Islet precursor cell (in vitro differentiated cells): Measurements from ENCODE around the gene COX8C.
"Not testable (repeated sequence)": the region's sequence is repeated elsewhere in the genome, so short reads cannot be mapped to it uniquely, and the experiment has no call there.

Source experiments
- DNase-seq: peaks from one replicate; pipeline ENCODE4 v3.0.0-alpha.2; 2018

The COX8C gene

GRCh38 chr14:93322929-93323599 is 23.9 kb upstream of the COX8C start:
- no peak for DNase-seq

GRCh38 chr14:93323600-93324174 is 23.3 kb upstream of the COX8C start:
- DNase-seq = no peak

GRCh38 chr14:93326196-93326595 is 20.8 kb upstream of the COX8C start:
- DNase-seq = no peak

GRCh38 chr14:93328546-93328945 is 18.4 kb upstream of the COX8C start:
- no peak for DNase-seq

GRCh38 chr14:93329965-93330608 is 16.9 kb upstream of the COX8C start:
- DNase-seq = no peak

- no peak for DNase-seq
Observed at GRCh38 chr14:93330609-93331000, 16.4 kb upstream of the COX8C start.

- DNase-seq = no peak
Observed at GRCh38 chr14:93331002-93331727, 15.8 kb upstream of the COX8C start.

- DNase-seq = no peak
Observed at GRCh38 chr14:93331728-93332396, 15.1 kb upstream of the COX8C start.

- DNase-seq = peak; percentile 86
Observed at GRCh38 chr14:93332397-93332852, 14.6 kb upstream of the COX8C start.

- DNase-seq = peak; percentile 96
Observed at GRCh38 chr14:93332853-93333630, 13.9 kb upstream of the COX8C start, which contains the start of gene BTBD7. TSS of gene BTBD7 (minus strand) at chr14:93333036. CDS start at chr14:93296051, 36,985 bp downstream.

GRCh38 chr14:93333631-93334103 is 13.3 kb upstream of the COX8C start:
- DNase-seq = no peak

- DNase-seq = no peak
Observed at GRCh38 chr14:93337143-93337753, 9.7 kb upstream of the COX8C start.

GRCh38 chr14:93337884-93338283 is 9.1 kb upstream of the COX8C start:
- no peak for DNase-seq

GRCh38 chr14:93343266-93343665 is 3.7 kb upstream of the COX8C start:
- DNase-seq = no peak

GRCh38 chr14:93343797-93344196 is 3.2 kb upstream of the COX8C start:
- no peak for DNase-seq

- no peak for DNase-seq
Observed at GRCh38 chr14:93347850-93348249, 868 bp downstream of the COX8C start.

GRCh38 chr14:93348292-93348691 is 1.3 kb downstream of the COX8C start:
- no peak for DNase-seq

GRCh38 chr14:93354873-93355272 is 7.9 kb downstream of the COX8C start:
- DNase-seq = not testable (repeated sequence)

- DNase-seq = no peak
Observed at GRCh38 chr14:93368996-93369712, 22.2 kb downstream of the COX8C start.

- no peak for DNase-seq
Observed at GRCh38 chr14:93369713-93370266, 22.8 kb downstream of the COX8C start.
